Measurements from ENCODE around the gene CAPZA2. TPM values are rescaled to one million over a fixed set of nuclear protein-coding genes. Genes with fewer than 3 reads are reported as not detected.
"Not testable (repeated sequence)": the region's sequence is repeated elsewhere in the genome, so short reads cannot be mapped to it uniquely, and the experiment has no call there.

The CAPZA2 gene
- total RNA-seq, 1 experiment from 2014 or later = 173 TPM

GRCh38 chr7:116820149-116820548, 42.2 kb upstream of the CAPZA2 start:
- POLR2A ChIA-PET = interaction anchor here (0.7 kb wide), 1 partner anchor 1107 kb away, joined by 3 read pairs; no protein-coding TSS in a partner anchor
- H3K9me3 Mint-ChIP-seq (ENCODE audit: unreplicated experiment) = peaks cover 7% of the 10 kb centered on the region
- CTCF ChIA-PET = interaction anchor here (0.7 to 1.3 kb wide), 4 partner anchors 10 to 229 kb away, joined by 3 to 6 read pairs (median 3); no protein-coding TSS in a partner anchor
- H3K27ac Mint-ChIP-seq (ENCODE audit: low read depth, unreplicated experiment) = no peak overlapping the region
- TF ChIP-seq CTCF (IDR thresholded peaks at IDR 0.05; ENCODE audit: unreplicated experiment) = no peak
- no peaks in the 10 kb centered on the region for H3K36me3 Mint-ChIP-seq (ENCODE audit: insufficient read depth, unreplicated experiment)
- H3K4me3 Mint-ChIP-seq (ENCODE audit: unreplicated experiment) = no peak overlapping the region
- BruUV-seq (replicated peaks) = no TSS peak
- no peaks in the 10 kb centered on the region for H3K27me3 Mint-ChIP-seq (ENCODE audit: insufficient read depth, unreplicated experiment)
- intact Hi-C loops (cut with micrococcal nuclease) = no loop called here
- no peak for DNase-seq (ENCODE audit: unreplicated experiment)
- H3K4me1 Mint-ChIP-seq (ENCODE audit: insufficient read depth, unreplicated experiment) = no peaks in the 10 kb centered on the region

- POLR2A ChIA-PET = interaction anchor here (0.6 kb wide), 1 partner anchor 367 kb away, joined by 3 read pairs; no protein-coding TSS in a partner anchor
- H3K9me3 Mint-ChIP-seq (ENCODE audit: unreplicated experiment); BruUV-seq (replicated peaks); CTCF ChIA-PET; H3K27me3 Mint-ChIP-seq (ENCODE audit: insufficient read depth, unreplicated experiment); intact Hi-C loops (cut with micrococcal nuclease); H3K27ac Mint-ChIP-seq (ENCODE audit: low read depth, unreplicated experiment); H3K4me3 Mint-ChIP-seq (ENCODE audit: unreplicated experiment); H3K36me3 Mint-ChIP-seq (ENCODE audit: insufficient read depth, unreplicated experiment); H3K4me1 Mint-ChIP-seq (ENCODE audit: insufficient read depth, unreplicated experiment); DNase-seq (ENCODE audit: unreplicated experiment): not testable (repeated sequence)
Measured at GRCh38 chr7:116821647-116822046, 40.7 kb upstream of the CAPZA2 start.

GRCh38 chr7:116824449-116824848, 37.9 kb upstream of the CAPZA2 start:
- no peaks in the 10 kb centered on the region for H3K4me1 Mint-ChIP-seq (ENCODE audit: insufficient read depth, unreplicated experiment)
- H3K36me3 Mint-ChIP-seq (ENCODE audit: insufficient read depth, unreplicated experiment) = no peaks in the 10 kb centered on the region
- ChIA-PET POLR2A (no interaction called here), CTCF (no interaction called here)
- no peak for DNase-seq (ENCODE audit: unreplicated experiment)
- no peak overlapping the region for H3K27ac Mint-ChIP-seq (ENCODE audit: low read depth, unreplicated experiment)
- H3K9me3 Mint-ChIP-seq (ENCODE audit: unreplicated experiment) = peaks cover 7% of the 10 kb centered on the region
- intact Hi-C loops (cut with micrococcal nuclease) = no loop called here
- BruUV-seq (replicated peaks) = no TSS peak
- no peak for TF ChIP-seq CTCF (IDR thresholded peaks at IDR 0.05; ENCODE audit: unreplicated experiment)
- no peaks in the 10 kb centered on the region for H3K27me3 Mint-ChIP-seq (ENCODE audit: insufficient read depth, unreplicated experiment)
- H3K4me3 Mint-ChIP-seq (ENCODE audit: unreplicated experiment) = no peak overlapping the region

- no peak for DNase-seq (ENCODE audit: unreplicated experiment)
- no peak overlapping the region for H3K4me3 Mint-ChIP-seq (ENCODE audit: unreplicated experiment)
- BruUV-seq (replicated peaks) = no TSS peak
- intact Hi-C loops (cut with micrococcal nuclease) = no loop called here
- peaks cover 7% of the 10 kb centered on the region for H3K9me3 Mint-ChIP-seq (ENCODE audit: unreplicated experiment)
- POLR2A ChIA-PET = interaction anchor here (0.7 kb wide), 1 partner anchor 71 kb away, joined by 3 read pairs; no protein-coding TSS in a partner anchor
- H3K27me3 Mint-ChIP-seq (ENCODE audit: insufficient read depth, unreplicated experiment) = no peaks in the 10 kb centered on the region
- H3K36me3 Mint-ChIP-seq (ENCODE audit: insufficient read depth, unreplicated experiment) = no peaks in the 10 kb centered on the region
- H3K27ac Mint-ChIP-seq (ENCODE audit: low read depth, unreplicated experiment) = no peak overlapping the region
- CTCF ChIA-PET = interaction anchor here (0.6 kb wide), 1 partner anchor 230 kb away, joined by 3 read pairs; no protein-coding TSS in a partner anchor
- TF ChIP-seq CTCF (IDR thresholded peaks at IDR 0.05; ENCODE audit: unreplicated experiment) = no peak
- no peaks in the 10 kb centered on the region for H3K4me1 Mint-ChIP-seq (ENCODE audit: insufficient read depth, unreplicated experiment)
Measured at GRCh38 chr7:116828281-116828680, 34.1 kb upstream of the CAPZA2 start.

- ChIA-PET CTCF (no interaction called here), POLR2A (interaction anchor here (0.7 kb wide), 1 partner anchor 70 kb away, joined by 3 read pairs; no protein-coding TSS in a partner anchor)
- intact Hi-C loops (cut with micrococcal nuclease) = no loop called here
- Mint-ChIP-seq H3K9me3 (ENCODE audit: unreplicated experiment) (peaks cover 6% of the 10 kb centered on the region), H3K27me3 (ENCODE audit: insufficient read depth, unreplicated experiment) (no peaks in the 10 kb centered on the region), H3K27ac (ENCODE audit: low read depth, unreplicated experiment) (no peak overlapping the region), H3K36me3 (ENCODE audit: insufficient read depth, unreplicated experiment) (no peaks in the 10 kb centered on the region), H3K4me3 (ENCODE audit: unreplicated experiment) (no peak overlapping the region), H3K4me1 (ENCODE audit: insufficient read depth, unreplicated experiment) (no peaks in the 10 kb centered on the region)
- DNase-seq (ENCODE audit: unreplicated experiment) = no peak
- TF ChIP-seq CTCF (IDR thresholded peaks at IDR 0.05; ENCODE audit: unreplicated experiment) = no peak
- no TSS peak for BruUV-seq (replicated peaks)
Measured at GRCh38 chr7:116829041-116829440, 33.3 kb upstream of the CAPZA2 start.
